ENCODE data around the gene HNRNPD. TPM values are rescaled to one million over a fixed set of nuclear protein-coding genes. Genes with fewer than 3 reads are reported as not detected.
"Not testable (repeated sequence)": the region's sequence is repeated elsewhere in the genome, so short reads cannot be mapped to it uniquely, and the experiment has no call there.

Gene HNRNPD
- total and polyA plus RNA-seq, 10 of the 15 experiments (the other 5 are each of a cell fraction or from before 2014, with no cell fraction given): 76.6 to 882 (median 265) TPM

DNA sequence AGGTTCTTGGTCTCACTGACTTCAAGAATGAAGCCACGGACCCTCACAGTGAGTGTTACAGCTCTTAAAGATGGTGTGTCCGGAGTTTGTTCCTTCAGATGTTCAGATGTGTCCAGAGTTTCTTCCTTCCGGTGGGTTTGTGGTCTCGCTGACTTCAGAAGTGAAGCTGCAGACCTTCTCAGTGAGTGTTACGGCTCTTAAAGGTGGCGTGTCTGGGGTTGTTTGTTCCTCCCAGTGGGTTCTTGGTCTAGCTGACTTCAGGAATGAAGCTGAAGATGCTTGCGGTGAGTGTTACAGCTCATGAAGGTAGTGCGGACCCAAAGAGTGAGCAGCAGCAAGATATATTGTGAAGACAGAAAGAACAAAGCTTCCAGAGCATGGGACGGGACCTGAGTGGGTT is 40.1 kb downstream of the HNRNPD start:
- RAD21 ChIA-PET (ENCODE audit: unreplicated experiment); H3K79me2 ChIP-seq (ENCODE audit: control insufficient read depth, insufficient read depth, low read length); H3K27me3 ChIP-seq (replicated peaks in 1 of 2; ENCODE audit: control insufficient read depth in 2 of 2, insufficient read depth in 2 of 2, low read length in 1 of 2); POLR2A ChIA-PET; in situ Hi-C loops (cut with MboI); CTCF ChIA-PET; DNase-seq (ENCODE audit: low read depth, low spot score); H3K4me3 ChIP-seq; H4K20me1 ChIP-seq (ENCODE audit: control insufficient read depth, insufficient read depth); FAIRE-seq; ATAC-seq; SMC1A ChIA-PET (ENCODE audit: uncharacterized antibody, unreplicated experiment); H3K4me1 ChIP-seq (ENCODE audit: control insufficient read depth, insufficient read depth, low read length); H3K27ac ChIP-seq (ENCODE audit: control insufficient read depth, insufficient read depth); H3K9me3 ChIP-seq (replicated peaks; ENCODE audit: control insufficient read depth, insufficient read depth, low read length); H3K4me2 ChIP-seq (ENCODE audit: control insufficient read depth, insufficient read depth); H2AFZ ChIP-seq (ENCODE audit: control insufficient read depth, low read depth, low read length); H3K9ac ChIP-seq (ENCODE audit: control insufficient read depth, insufficient read depth, low read length); intact Hi-C loops (cut with micrococcal nuclease; ENCODE audit: unreplicated experiment); BruUV-seq (replicated peaks); H3K36me3 ChIP-seq (ENCODE audit: control insufficient read depth in 2 of 2, insufficient read depth in 2 of 2, low read length in 1 of 2): not testable (repeated sequence)
- WGBS (ENCODE audit: insufficient coverage, insufficient replicate concordance, low lambda C conversion rate, missing lambda C conversion rate): 60% methylated on average over 9 of the region's 9 CpGs

DNA sequence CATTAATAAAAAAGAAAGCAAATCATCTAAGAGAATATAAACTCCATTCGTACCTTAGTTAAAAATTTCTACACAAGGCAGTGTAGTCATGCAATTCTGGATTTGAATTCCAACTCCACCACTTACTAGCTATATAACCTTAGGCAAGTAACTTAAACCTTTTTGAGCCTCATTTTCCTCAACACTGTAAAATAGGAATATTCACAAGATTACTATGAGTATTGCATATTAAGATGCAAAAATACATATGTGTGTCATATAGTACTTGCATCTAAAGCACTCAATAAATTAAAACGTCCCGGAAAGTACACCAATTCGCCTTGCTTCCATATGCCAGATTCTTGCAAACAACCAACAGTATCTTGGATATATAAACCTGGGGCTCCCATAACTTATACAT is 42.0 kb downstream of the HNRNPD start:
- Histone ChIP-seq H3K4me3 (no peak overlapping the region), H3K4me2 (ENCODE audit: control insufficient read depth, insufficient read depth) (no peak overlapping the region), H3K79me2 (ENCODE audit: control insufficient read depth, insufficient read depth, low read length) (no peaks in the 10 kb centered on the region), H3K4me1 (ENCODE audit: control insufficient read depth, insufficient read depth, low read length) (no peaks in the 10 kb centered on the region), H2AFZ (ENCODE audit: control insufficient read depth, low read depth, low read length) (no peak overlapping the region), H3K27ac (ENCODE audit: control insufficient read depth, insufficient read depth) (no peak overlapping the region), H3K9ac (ENCODE audit: control insufficient read depth, insufficient read depth, low read length) (no peak overlapping the region), H3K27me3 (replicated peaks in 1 of 2; ENCODE audit: control insufficient read depth in 2 of 2, insufficient read depth in 2 of 2, low read length in 1 of 2) (no peaks in the 10 kb centered on the region), H3K9me3 (replicated peaks; ENCODE audit: control insufficient read depth, insufficient read depth, low read length) (no peaks in the 10 kb centered on the region; the same call in 2 of the 3 replicates), H4K20me1 (ENCODE audit: control insufficient read depth, insufficient read depth) (no peaks in the 10 kb centered on the region), H3K36me3 (ENCODE audit: control insufficient read depth in 2 of 2, insufficient read depth in 2 of 2, low read length in 1 of 2) (no peaks in the 10 kb centered on the region)
- ATAC-seq (no peak), DNase-seq (ENCODE audit: low read depth, low spot score) (no peak), FAIRE-seq (no peak)
- intact Hi-C loops (cut with micrococcal nuclease; ENCODE audit: unreplicated experiment): no loop called here
- RAD21 ChIA-PET (ENCODE audit: unreplicated experiment): no interaction called here
- TF ChIP-seq NFYB (IDR thresholded peaks at IDR 0.05; ENCODE audit: insufficient read depth, low read depth, low read length): no peak
- TF ChIP-seq BACH1 (IDR thresholded peaks at IDR 0.05; ENCODE audit: borderline replicate concordance): no peak
- no peak for TF ChIP-seq CHD4 (IDR thresholded peaks at IDR 0.05)
- TF ChIP-seq ZNF274 (IDR thresholded peaks at IDR 0.05; ENCODE audit: insufficient read depth, insufficient read length): no peak
- TF ChIP-seq, protein P1, sequence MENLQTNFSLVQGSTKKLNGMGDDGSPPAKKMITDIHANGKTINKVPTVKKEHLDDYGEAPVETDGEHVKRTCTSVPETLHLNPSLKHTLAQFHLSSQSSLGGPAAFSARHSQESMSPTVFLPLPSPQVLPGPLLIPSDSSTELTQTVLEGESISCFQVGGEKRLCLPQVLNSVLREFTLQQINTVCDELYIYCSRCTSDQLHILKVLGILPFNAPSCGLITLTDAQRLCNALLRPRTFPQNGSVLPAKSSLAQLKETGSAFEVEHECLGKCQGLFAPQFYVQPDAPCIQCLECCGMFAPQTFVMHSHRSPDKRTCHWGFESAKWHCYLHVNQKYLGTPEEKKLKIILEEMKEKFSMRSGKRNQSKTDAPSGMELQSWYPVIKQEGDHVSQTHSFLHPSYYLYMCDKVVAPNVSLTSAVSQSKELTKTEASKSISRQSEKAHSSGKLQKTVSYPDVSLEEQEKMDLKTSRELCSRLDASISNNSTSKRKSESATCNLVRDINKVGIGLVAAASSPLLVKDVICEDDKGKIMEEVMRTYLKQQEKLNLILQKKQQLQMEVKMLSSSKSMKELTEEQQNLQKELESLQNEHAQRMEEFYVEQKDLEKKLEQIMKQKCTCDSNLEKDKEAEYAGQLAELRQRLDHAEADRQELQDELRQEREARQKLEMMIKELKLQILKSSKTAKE (IDR thresholded peaks at IDR 0.05; ENCODE audit: low read depth, poor library complexity, severe bottlenecking): no peak
- TF ChIP-seq, protein P2, sequence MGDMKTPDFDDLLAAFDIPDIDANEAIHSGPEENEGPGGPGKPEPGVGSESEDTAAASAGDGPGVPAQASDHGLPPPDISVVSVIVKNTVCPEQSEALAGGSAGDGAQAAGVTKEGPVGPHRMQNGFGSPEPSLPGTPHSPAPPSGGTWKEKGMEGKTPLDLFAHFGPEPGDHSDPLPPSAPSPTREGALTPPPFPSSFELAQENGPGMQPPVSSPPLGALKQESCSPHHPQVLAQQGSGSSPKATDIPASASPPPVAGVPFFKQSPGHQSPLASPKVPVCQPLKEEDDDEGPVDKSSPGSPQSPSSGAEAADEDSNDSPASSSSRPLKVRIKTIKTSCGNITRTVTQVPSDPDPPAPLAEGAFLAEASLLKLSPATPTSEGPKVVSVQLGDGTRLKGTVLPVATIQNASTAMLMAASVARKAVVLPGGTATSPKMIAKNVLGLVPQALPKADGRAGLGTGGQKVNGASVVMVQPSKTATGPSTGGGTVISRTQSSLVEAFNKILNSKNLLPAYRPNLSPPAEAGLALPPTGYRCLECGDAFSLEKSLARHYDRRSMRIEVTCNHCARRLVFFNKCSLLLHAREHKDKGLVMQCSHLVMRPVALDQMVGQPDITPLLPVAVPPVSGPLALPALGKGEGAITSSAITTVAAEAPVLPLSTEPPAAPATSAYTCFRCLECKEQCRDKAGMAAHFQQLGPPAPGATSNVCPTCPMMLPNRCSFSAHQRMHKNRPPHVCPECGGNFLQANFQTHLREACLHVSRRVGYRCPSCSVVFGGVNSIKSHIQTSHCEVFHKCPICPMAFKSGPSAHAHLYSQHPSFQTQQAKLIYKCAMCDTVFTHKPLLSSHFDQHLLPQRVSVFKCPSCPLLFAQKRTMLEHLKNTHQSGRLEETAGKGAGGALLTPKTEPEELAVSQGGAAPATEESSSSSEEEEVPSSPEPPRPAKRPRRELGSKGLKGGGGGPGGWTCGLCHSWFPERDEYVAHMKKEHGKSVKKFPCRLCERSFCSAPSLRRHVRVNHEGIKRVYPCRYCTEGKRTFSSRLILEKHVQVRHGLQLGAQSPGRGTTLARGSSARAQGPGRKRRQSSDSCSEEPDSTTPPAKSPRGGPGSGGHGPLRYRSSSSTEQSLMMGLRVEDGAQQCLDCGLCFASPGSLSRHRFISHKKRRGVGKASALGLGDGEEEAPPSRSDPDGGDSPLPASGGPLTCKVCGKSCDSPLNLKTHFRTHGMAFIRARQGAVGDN (IDR thresholded peaks at IDR 0.05): no peak
- TF ChIP-seq, protein P3, sequence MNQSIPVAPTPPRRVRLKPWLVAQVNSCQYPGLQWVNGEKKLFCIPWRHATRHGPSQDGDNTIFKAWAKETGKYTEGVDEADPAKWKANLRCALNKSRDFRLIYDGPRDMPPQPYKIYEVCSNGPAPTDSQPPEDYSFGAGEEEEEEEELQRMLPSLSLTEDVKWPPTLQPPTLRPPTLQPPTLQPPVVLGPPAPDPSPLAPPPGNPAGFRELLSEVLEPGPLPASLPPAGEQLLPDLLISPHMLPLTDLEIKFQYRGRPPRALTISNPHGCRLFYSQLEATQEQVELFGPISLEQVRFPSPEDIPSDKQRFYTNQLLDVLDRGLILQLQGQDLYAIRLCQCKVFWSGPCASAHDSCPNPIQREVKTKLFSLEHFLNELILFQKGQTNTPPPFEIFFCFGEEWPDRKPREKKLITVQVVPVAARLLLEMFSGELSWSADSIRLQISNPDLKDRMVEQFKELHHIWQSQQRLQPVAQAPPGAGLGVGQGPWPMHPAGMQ (IDR thresholded peaks at IDR 0.05; ENCODE audit: borderline replicate concordance): no peak
- no TSS peak for BruUV-seq (replicated peaks)
- POLR2A ChIA-PET: interaction anchor here (0.6 kb wide), 1 partner anchor 1138 kb away, joined by 3 read pairs; no protein-coding TSS in a partner anchor
- in situ Hi-C loops (cut with MboI): no loop called here
- 33% methylated on average over 4 of the region's 4 CpGs for WGBS (ENCODE audit: insufficient coverage, insufficient replicate concordance, low lambda C conversion rate, missing lambda C conversion rate)
- CTCF ChIA-PET: no interaction called here
- SMC1A ChIA-PET (ENCODE audit: uncharacterized antibody, unreplicated experiment): no interaction called here
